ENCODE results near the gene BRINP1.

DNA sequence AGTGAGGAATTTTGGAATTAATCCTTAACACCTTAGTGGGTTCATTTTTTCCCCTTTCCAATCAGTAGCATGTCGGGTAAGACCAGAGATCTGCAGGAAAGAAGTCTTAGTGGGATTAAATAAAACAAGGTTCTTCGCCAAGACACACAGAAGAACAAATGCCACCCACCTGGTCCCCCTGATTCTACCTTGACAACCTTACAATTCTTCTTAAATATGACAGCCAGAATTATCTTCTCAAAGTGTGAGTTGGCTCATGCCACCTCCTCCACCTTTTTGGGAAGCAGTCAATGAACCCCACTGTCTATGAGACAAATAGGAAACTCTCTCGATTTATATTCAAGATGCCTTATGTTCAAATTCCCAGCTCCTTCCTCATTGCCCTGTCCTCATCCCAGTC lies 105.1 kb downstream of the BRINP1 start:
- TF ChIP-seq, protein P1, sequence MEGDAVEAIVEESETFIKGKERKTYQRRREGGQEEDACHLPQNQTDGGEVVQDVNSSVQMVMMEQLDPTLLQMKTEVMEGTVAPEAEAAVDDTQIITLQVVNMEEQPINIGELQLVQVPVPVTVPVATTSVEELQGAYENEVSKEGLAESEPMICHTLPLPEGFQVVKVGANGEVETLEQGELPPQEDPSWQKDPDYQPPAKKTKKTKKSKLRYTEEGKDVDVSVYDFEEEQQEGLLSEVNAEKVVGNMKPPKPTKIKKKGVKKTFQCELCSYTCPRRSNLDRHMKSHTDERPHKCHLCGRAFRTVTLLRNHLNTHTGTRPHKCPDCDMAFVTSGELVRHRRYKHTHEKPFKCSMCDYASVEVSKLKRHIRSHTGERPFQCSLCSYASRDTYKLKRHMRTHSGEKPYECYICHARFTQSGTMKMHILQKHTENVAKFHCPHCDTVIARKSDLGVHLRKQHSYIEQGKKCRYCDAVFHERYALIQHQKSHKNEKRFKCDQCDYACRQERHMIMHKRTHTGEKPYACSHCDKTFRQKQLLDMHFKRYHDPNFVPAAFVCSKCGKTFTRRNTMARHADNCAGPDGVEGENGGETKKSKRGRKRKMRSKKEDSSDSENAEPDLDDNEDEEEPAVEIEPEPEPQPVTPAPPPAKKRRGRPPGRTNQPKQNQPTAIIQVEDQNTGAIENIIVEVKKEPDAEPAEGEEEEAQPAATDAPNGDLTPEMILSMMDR (IDR thresholded peaks at IDR 0.05) = no peak
- TF ChIP-seq POLR2AphosphoS5 (IDR thresholded peaks at IDR 0.05) (no peak), POLR2A (IDR thresholded peaks at IDR 0.05) (no peak)
